Activated CD4-positive, alpha-beta T cell treated with anti-CD3 and anti-CD28 coated beads, Interleukin-2, amount 50 U/mL, for 4 hours (primary cell): Measurements from ENCODE around the gene PRKCI.
"Not testable (repeated sequence)": the region's sequence is repeated elsewhere in the genome, so short reads cannot be mapped to it uniquely, and the experiment has no call there.

Source experiments
- DNase-seq, 2 experiments: peaks; one replicate each; pipeline ENCODE4 v3.0.0-alpha.2; 2020

Gene PRKCI

GRCh38 chr3:170221924-170222646, at the start of gene PRKCI:
Gene PRKCI (plus strand): TSS chr3:170222424. CDS start chr3:170222670, 246 bp downstream.
- DNase-seq: peak; percentile 87 to 89

- DNase-seq: peak; percentile 20 to 30
Measured at GRCh38 chr3:170178651-170179050, 43.6 kb upstream of the PRKCI start.

- no peak for DNase-seq
Measured at GRCh38 chr3:170179432-170179831, 42.8 kb upstream of the PRKCI start.

- no peak for DNase-seq
Measured at GRCh38 chr3:170180079-170180907, 41.9 kb upstream of the PRKCI start.

GRCh38 chr3:170180908-170181885, 41.0 kb upstream of the PRKCI start, which contains the start of gene PHC3:
Gene PHC3 (minus strand): TSS chr3:170181733. CDS start chr3:170181715, 18 bp downstream.
- DNase-seq: peak; percentile 89 to 90

- no peak for DNase-seq
Measured at GRCh38 chr3:170189398-170190256, 32.6 kb upstream of the PRKCI start.

GRCh38 chr3:170195759-170196158, 26.5 kb upstream of the PRKCI start:
- DNase-seq: not testable (repeated sequence)

- DNase-seq: no peak
Measured at GRCh38 chr3:170196833-170197232, 25.4 kb upstream of the PRKCI start.

- no peak for DNase-seq
Measured at GRCh38 chr3:170200987-170201386, 21.2 kb upstream of the PRKCI start.

- DNase-seq: no peak
Measured at GRCh38 chr3:170201527-170201926, 20.7 kb upstream of the PRKCI start.

- no peak for DNase-seq
Measured at GRCh38 chr3:170203457-170203856, 18.8 kb upstream of the PRKCI start.

GRCh38 chr3:170204023-170204472, 18.2 kb upstream of the PRKCI start:
- DNase-seq: no peak

GRCh38 chr3:170204509-170204908, 17.7 kb upstream of the PRKCI start:
- no peak for DNase-seq

GRCh38 chr3:170205302-170205701, 16.9 kb upstream of the PRKCI start:
- no peak for DNase-seq

GRCh38 chr3:170206164-170206762, 16.0 kb upstream of the PRKCI start:
- not testable (repeated sequence) for DNase-seq

- DNase-seq: no peak
Measured at GRCh38 chr3:170207717-170208116, 14.5 kb upstream of the PRKCI start.

GRCh38 chr3:170211668-170212067, 10.6 kb upstream of the PRKCI start:
- no peak for DNase-seq

- DNase-seq: no peak
Measured at GRCh38 chr3:170219850-170220249, 2.4 kb upstream of the PRKCI start.

GRCh38 chr3:170220871-170221270, 1.4 kb upstream of the PRKCI start:
- DNase-seq: no peak

GRCh38 chr3:170222647-170223541, 670 bp downstream of the PRKCI start:
- peak; percentile 41 to 53 for DNase-seq
